ENCODE data around the gene PCDHGA1. TPM values are rescaled to one million over a fixed set of nuclear protein-coding genes. Genes with fewer than 3 reads are reported as not detected.

The PCDHGA1 gene
- total RNA-seq, 1 donor from 2014 or later: 1.5 TPM

GRCh38 chr5:141421489-141421855, 91.2 kb downstream of the PCDHGA1 start:
- H3F3A ChIP-seq (ENCODE audit: low read depth): peaks cover 44% of the 10 kb centered on the region
- no peaks in the 10 kb centered on the region for H3K27me3 ChIP-seq
- Mint-ChIP-seq H3K27me3 (ENCODE audit: insufficient read depth, low read depth) (peaks cover 17% of the 10 kb centered on the region), H3K27ac (no peak overlapping the region), H3K4me3 (no peak overlapping the region), H3K9me3 (peaks cover 87% of the 10 kb centered on the region), H3K4me1 (peaks cover 4% of the 10 kb centered on the region), H3K36me3 (peaks cover 78% of the 10 kb centered on the region)
- H4K20me1 ChIP-seq (ENCODE audit: low read depth): no peaks in the 10 kb centered on the region
- H3K4me1 ChIP-seq: no peaks in the 10 kb centered on the region
- DNase-seq (ENCODE audit: low spot score): no peak
- H3K9me3 ChIP-seq (ENCODE audit: low read depth): peaks cover 80% of the 10 kb centered on the region
- H3K9ac ChIP-seq: no peak overlapping the region
- peak overlapping the region; percentile 36 for H3K4me2 ChIP-seq
- no peak overlapping the region for H2AFZ ChIP-seq (replicated peaks)
- no peak for TF ChIP-seq EZH2phosphoT487 (IDR thresholded peaks at IDR 0.05)
- no peak for TF ChIP-seq CTCF (IDR thresholded peaks at IDR 0.05)
- no peak for TF ChIP-seq EZH2 (IDR thresholded peaks at IDR 0.05)
- peaks cover 16% of the 10 kb centered on the region for H3K79me2 ChIP-seq (ENCODE audit: low read depth)
- peak overlapping the region; percentile 38 for H3K4me3 ChIP-seq
- no peak overlapping the region for H3K27ac ChIP-seq
- H3K36me3 ChIP-seq: peaks cover 56% of the 10 kb centered on the region

GRCh38 chr5:141422742-141423291, 92.5 kb downstream of the PCDHGA1 start:
- Histone ChIP-seq H3K9ac (no peak overlapping the region), H2AFZ (replicated peaks) (no peak overlapping the region), H3K4me1 (no peaks in the 10 kb centered on the region), H3K9me3 (ENCODE audit: low read depth) (peaks cover 84% of the 10 kb centered on the region), H3K36me3 (peaks cover 57% of the 10 kb centered on the region), H3K4me2 (no peak overlapping the region), H4K20me1 (ENCODE audit: low read depth) (no peaks in the 10 kb centered on the region), H3K79me2 (ENCODE audit: low read depth) (peaks cover 16% of the 10 kb centered on the region), H3K27me3 (no peaks in the 10 kb centered on the region), H3K4me3 (no peak overlapping the region), H3F3A (ENCODE audit: low read depth) (peaks cover 34% of the 10 kb centered on the region), H3K27ac (no peak overlapping the region)
- Mint-ChIP-seq H3K4me3 (no peak overlapping the region), H3K27me3 (ENCODE audit: insufficient read depth, low read depth) (peaks cover 16% of the 10 kb centered on the region), H3K36me3 (peaks cover 80% of the 10 kb centered on the region), H3K9me3 (peaks cover 87% of the 10 kb centered on the region), H3K27ac (no peak overlapping the region), H3K4me1 (peaks cover 4% of the 10 kb centered on the region)
- no peak for DNase-seq (ENCODE audit: low spot score)
- TF ChIP-seq CTCF (IDR thresholded peaks at IDR 0.05) (no peak), EZH2phosphoT487 (IDR thresholded peaks at IDR 0.05) (no peak), EZH2 (IDR thresholded peaks at IDR 0.05) (no peak)

GRCh38 chr5:141427783-141428426, 97.6 kb downstream of the PCDHGA1 start:
- no peaks in the 10 kb centered on the region for H4K20me1 ChIP-seq (ENCODE audit: low read depth)
- peaks cover 81% of the 10 kb centered on the region for H3K9me3 Mint-ChIP-seq
- no peak overlapping the region for H3K9ac ChIP-seq
- H3K4me3 ChIP-seq: no peak overlapping the region
- H3K4me1 Mint-ChIP-seq: no peaks in the 10 kb centered on the region
- H2AFZ ChIP-seq (replicated peaks): no peak overlapping the region
- H3K36me3 Mint-ChIP-seq: peaks cover 73% of the 10 kb centered on the region
- H3K36me3 ChIP-seq: peaks cover 47% of the 10 kb centered on the region
- TF ChIP-seq CTCF (IDR thresholded peaks at IDR 0.05) (no peak), EZH2 (IDR thresholded peaks at IDR 0.05) (no peak), EZH2phosphoT487 (IDR thresholded peaks at IDR 0.05) (no peak)
- H3K4me2 ChIP-seq: no peak overlapping the region
- H3K27ac Mint-ChIP-seq: no peak overlapping the region
- peaks cover 17% of the 10 kb centered on the region for H3F3A ChIP-seq (ENCODE audit: low read depth)
- H3K9me3 ChIP-seq (ENCODE audit: low read depth): peaks cover 64% of the 10 kb centered on the region
- H3K27me3 Mint-ChIP-seq (ENCODE audit: insufficient read depth, low read depth): peaks cover 15% of the 10 kb centered on the region
- H3K27ac ChIP-seq: no peak overlapping the region
- no peaks in the 10 kb centered on the region for H3K27me3 ChIP-seq
- no peaks in the 10 kb centered on the region for H3K4me1 ChIP-seq
- H3K4me3 Mint-ChIP-seq: no peak overlapping the region
- no peak for DNase-seq (ENCODE audit: low spot score)
- peaks cover 9% of the 10 kb centered on the region for H3K79me2 ChIP-seq (ENCODE audit: low read depth)
